ENCODE results near the gene TWSG1.
A peak's percentile ranks its signal among the peaks of the same experiment; 100 is the strongest.
"Not testable (repeated sequence)": the region's sequence is repeated elsewhere in the genome, so short reads cannot be mapped to it uniquely, and the experiment has no call there.

Gene TWSG1

DNA sequence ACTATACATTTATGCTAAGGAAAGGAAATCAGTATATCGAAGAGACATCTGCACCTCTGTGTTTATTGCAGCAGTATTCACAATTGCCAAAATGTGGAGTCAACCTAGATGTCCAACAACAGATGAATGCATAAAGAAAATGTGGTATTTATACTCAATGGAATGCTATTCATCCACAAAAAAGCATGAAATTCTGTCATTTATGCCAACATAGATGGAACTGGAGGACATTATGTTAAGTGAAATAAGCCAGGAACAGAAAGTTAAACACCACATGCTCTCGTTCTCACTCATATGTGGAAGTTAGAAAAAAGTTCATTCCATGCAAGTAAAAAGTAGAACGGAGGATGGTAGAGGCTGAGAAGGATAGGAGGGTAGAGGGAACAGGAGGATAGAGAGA, 59.5 kb downstream of the TWSG1 start:
- DNase-seq, result no peak

DNA sequence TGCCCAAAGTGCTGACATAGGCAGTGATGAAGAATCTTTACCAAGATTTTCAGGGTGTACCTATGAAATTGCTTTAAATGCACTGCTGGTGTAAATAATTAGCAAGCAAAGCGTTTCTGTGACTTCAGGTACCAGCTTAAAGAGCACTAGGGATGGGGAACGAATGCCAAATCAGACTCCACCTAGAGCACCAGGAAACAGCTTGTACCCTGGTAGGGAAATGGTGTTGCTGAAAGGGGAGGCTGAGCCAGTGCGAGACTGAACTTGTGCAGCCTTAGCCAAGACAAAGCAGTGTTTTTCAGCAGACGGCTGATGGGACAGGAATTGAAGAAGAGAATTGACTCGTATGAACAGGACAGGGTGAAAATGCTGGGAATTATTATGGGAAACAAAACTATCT, 65.6 kb downstream of the TWSG1 start:
- DNase-seq, result no peak

DNA sequence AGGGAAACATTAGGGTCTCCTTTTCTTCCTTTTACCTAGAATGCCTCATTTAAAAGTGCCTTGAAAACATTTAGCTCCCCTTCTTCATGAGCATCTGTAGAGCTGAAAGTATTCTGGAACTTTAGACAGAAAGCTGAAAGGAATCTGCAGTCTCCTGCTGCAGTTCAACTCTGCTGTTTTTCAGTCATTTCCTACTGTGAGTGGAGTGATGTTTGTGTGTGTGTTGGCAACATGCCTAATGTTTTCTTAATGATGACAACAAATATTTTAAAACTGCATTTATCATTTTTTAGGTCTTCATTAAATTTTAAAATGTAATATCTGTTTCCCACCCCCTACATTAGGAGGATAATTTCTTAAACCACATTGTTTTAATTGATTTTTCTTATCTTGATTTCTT, 66.6 kb downstream of the TWSG1 start:
- no peak for DNase-seq

DNA sequence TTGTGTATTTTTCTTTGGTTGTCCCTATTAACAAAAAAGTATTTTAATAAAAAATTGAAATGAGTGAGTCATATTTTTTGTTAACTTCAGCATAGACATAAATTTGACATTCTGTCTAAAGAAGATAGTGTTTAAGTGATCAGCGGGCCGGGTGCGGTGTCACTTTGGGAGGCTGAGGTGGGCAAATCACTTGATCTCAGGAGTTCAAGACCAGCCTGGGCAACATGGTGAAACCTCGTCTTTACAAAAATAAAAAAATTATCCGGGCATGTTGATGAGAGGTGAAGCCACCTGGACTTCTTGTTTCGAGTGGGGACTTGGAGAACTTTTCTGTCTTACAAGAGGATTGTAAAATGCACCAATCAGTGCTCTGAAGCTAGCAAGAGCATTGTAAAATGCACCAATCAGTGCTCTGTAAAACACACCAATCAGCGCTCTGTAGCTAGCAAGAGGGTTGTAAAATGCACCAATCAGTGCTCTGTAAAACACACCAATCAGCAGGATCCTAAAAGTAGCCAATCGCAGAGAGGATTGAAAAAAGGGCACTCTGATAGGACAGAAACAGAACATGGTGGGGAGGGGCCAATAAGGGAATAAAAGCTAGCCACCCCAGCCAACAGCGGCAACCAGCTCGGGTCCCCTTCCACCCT, 67.9 kb downstream of the TWSG1 start:
- not testable (repeated sequence) for DNase-seq

DNA sequence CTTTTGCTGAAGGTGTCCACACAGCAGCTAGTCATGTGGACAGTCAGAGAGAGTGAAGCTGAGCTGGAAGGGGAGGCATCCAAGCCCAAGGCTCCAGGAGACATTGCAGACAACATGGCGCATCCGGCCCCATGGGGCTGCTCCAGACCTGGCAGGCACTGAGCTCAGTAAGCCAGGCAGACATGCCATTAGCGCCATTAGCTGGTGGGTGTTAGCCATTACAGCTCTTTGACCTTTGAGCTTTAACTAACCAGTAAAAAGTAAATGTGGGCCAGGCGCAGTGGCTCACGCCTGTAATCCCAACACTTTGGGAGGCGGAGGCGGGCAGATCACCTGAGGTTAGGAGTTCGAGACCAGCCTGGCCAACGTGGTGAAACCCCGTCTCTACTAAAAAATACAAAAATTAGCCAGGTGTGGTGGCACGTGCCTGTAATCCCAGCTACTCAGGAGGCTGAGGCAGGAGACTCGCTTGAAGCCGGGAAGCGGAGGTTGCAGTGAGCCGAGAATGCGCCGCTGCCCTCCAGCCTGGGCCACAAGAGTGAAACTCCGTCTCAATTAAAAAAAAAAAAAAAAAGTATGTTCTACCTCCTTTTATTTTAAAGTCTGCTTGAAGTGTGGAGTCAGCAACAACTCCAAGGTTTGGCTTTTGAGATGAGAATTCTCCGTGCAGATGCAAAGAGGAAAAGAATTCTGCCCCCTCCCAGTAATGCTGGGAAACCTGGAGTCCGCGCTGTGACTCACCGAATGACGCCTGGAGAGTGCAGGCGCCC, 69.4 kb downstream of the TWSG1 start:
- no peak for DNase-seq

DNA sequence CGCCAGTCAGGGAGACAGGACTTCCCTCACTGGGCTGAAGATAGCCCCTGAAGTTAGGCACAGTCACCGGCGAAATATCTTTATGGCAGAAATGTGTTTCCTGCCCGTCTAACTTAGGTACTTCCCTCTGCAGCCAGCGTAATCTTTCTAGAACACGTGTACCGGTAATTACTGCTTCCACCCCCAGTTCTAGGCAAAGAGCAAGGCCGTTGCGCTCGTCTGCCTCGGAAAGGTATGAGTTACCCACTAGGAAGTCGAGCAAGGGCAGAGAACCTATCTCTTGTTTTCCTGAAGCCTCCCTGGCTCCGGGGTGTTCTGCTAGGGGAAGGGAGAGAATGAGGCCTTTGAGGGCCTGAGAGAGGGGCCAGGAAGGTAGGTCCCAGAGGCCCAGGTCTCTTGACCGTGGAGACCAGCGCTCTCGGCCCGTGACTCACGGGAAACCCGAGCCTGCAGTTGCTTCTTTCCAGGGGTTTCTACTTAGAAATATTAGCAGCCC, 70.0 kb downstream of the TWSG1 start:
- DNase-seq, result peak; percentile 31

DNA sequence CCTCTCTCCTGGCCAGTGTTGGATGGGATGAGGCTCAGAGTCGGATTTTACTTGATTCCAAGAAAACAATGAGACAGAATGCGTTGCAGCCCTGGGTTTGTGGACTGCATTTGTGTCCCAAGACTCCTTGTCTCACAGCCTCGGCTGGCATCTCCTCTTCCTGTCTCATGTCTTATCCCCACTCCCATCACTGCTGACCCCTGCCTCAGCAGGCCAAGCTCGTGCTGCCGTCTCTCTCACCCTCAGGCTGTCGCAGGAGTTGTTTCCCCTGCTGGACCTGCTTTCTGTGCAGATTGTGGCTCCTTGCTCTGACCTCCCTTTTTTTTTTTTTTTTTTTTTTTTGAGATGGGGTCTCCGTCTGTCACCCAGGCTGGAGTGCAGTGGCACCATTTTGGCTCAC, 70.6 kb downstream of the TWSG1 start:
- no peak for DNase-seq

DNA sequence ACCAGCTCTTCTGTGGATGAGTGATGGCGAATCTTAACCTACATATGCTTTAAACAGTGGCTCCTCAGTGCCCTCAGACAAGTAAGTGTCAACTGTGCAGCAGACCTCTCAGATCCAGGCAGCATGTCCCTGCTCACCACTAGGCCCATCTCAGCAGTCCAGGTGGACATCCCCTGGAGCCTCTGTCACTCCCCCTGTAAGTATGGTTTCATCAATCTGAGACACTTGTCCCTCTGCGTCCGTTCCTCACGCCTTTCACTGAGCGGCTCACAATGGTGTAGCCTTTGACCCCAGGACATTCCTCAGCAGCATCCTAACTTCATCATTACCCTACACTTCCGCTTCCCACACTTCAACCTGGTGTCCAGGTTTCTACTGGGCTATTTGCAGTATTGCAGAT, 71.4 kb downstream of the TWSG1 start:
- no peak for DNase-seq

DNA sequence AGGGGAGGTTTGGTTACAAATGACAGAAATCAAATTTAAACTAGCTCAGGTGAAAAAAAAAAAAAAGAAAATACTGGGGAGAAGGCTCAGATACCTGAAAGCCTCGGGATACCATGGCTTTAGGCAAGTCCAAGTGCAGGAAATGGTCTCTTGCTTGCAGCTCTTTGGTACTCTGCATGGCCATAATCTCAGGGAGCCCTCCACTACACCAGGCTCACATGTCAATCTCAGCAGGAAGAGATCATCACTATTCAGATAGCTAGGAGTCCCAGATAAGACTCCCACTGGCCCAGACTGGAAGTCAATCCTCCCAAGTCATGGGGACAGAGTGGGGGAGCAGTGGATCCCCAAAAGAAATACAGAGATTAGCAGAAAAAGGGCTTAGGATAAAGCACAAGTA, 75.9 kb downstream of the TWSG1 start:
- DNase-seq, result no peak

DNA sequence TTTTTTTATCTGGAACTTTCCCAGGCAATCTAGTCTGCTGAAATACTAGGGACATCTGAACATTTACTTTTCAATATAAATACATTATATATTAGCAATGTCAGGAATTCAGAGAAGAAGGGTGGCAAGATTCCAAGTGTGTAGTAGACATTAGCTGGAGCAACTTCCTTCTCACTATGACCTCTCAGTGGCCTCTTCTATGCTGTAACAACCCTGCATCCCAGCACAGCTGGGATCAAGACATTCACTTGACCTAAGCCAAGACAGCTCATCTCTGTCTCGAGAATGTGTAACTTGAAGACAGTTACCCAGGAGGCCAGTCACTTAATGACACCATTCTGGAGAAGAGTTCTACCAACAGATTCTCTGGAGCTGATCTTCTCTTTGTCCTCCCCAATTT, 79.0 kb downstream of the TWSG1 start:
- DNase-seq, result no peak

DNA sequence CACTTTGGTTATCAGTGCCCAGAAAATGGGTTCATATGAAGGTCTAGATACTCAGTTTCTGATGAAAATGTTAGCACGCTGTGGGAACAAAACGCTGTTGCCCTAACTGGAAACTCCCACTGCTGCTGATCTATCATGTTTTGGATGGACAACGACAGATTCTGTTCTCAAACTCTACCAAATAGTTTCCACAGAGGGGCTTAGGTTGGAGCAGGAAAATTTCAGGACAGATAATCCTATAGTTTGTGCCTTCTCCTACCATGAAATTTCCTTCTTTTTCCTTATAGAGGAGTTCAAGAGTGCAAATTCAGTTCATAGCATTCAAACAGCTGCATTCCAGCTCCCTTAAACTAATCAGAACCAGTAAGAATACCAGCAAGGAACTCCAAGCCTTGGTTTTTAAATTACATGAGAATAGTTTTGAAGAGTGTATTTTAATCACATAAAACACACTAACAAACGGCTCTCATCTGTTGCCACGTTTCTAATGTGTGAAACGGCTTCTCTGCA, 82.0 kb downstream of the TWSG1 start:
- DNase-seq, result no peak

DNA sequence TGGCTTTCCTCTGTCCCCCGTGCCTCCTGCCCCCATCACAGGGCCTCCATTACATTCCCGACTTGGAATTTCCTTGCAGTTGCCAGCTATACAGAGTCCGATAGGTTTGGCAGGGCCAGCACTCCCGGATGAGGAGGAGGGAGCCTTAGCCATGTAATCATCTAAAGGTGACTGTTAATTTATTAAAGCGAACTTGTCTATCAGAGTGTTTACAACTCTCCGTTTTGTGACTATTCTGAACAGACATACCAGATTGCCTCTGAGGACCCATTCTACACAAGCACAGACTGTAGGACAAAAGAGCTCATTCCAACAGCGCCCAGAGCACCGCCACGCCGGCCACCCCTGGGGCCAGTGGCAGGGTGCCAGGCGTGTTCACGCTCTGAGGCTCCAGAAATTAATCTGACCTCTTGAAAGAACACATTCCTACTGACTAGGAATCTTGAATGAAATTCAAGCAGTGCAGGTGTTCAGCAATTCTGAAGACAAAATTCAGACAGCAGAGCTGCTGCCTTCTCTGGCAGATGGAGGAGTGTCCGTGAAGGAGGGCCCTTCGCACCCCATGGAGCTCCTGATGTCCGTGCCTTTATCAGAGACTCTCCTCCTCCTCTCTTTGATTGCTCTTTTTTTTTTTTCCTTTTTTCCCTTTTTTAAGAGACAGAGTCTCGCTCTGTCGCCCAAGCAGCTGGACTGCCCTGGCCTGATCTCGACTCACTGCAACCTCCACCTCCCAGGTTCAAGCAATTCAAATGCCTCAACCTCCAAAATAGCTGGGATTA, 82.7 kb downstream of the TWSG1 start:
- DNase-seq, result no peak

DNA sequence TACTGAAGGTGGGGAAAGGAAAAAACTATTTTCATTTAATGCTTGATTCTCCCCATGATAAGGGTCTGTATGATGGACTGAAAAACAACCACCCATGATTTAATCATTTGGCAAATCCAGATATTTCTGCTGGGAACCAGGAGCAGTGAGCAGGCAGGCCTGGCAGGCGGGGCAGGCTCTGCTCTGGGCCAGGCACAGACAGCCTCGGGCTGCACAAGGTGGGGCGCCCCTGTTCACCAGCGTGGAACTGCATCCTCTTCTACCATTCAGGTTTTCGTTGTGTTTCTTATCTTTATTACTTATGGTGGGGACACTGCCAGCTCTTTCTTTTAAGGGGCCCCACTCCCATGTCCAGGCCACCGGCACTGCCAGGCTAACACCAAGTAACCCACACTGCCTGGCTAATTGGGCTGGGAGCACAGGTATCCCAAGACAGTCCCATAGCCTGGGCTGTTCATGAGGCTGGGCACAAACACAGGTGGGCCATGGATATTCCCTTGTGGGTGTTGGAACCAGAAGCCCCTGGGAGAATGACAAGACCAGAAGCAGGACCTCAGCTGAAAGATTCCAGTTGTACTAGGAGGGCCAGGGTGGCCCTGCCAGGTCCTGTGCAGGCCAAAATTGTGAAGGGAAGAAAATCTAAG, 83.6 kb downstream of the TWSG1 start:
- DNase-seq, result no peak

DNA sequence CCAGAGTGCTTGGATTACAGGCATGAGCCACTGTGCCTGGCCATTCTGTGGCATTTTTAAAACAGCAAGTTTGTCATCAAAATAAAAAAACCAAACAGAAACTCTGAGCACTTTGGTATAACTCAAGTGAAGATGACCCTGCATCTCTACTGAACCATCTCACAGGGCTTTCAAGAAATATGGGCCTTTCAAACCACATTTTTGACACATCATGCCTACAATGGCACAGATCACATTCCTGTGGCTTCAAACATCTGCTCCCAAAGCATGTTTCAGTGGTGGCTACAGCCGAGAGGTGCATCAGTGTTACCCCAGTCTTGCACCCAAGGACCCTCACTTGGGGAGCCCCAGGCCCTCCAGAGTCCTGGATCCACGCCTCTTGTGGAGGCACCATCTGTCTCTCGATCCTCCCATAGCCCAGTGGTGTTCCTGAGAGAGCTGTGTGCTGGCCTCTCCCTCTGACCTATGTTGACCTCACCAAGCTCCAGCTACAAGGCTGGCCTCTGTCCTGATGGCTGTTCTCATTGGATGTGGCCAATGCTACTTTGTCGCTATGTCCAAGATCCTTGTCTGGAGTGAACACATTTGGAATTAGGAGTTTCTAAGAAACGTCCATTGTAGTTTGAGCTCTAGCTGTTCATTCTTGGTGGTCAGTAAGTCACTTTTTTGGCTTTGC, 85.5 kb downstream of the TWSG1 start:
- DNase-seq, result no peak

DNA sequence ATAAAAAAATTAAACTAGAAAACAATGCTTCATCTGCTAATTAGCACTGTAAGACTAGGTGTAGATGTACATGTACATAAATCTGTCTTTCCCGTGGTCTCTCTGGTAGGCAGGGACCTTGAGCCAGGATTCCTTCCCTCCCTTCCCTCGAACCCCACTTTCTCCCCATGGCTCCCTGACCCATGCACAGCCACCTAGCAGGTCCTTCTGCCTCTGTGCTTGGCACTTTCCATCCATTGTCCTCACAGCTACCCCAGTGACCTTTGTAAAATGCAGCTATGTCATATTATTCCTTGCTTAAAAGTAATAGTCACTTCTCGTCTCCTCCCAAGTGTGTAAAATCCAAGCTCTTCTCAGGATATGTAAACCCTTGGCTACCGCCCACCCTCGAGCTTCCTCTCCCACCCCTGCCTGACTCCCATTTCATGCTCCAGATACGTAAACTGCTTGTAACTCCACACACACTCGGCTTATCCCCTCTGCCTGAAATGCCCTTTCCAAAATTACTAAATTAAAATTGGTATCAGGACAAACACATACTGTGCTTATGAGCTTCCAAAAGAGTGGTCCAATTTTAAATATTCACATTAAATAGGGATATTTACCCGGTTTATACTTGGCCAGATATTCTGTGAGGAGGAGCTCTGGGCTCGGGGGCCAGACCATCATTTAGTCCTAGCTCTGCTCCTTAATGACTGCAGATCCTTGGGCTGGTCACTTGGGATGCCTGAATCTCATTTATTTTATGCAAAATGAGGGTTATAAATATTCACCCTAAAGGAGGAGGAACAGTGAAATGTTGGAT, 86.7 kb downstream of the TWSG1 start:
- no peak for DNase-seq

DNA sequence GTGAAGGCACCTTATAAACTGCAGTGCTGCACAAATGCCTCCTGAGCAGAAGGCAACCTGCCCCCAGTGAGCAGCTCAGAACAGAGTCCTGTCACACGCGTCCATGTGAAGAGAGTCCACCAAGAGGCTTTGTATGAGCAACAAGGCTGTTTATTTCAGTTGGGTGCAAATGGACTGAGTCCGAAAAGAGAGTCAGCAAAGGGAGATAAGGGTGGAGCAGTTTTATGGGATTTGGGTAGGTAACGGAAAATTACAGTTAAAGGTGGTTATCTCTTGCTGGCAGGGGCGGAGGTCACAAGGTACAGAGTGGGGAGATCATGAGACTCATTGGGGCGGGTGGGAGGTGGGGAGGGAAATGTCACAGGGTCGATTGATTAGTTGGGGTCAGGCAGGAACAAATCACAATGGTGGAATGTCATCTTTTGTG, 87.3 kb downstream of the TWSG1 start:
- DNase-seq, result no peak

DNA sequence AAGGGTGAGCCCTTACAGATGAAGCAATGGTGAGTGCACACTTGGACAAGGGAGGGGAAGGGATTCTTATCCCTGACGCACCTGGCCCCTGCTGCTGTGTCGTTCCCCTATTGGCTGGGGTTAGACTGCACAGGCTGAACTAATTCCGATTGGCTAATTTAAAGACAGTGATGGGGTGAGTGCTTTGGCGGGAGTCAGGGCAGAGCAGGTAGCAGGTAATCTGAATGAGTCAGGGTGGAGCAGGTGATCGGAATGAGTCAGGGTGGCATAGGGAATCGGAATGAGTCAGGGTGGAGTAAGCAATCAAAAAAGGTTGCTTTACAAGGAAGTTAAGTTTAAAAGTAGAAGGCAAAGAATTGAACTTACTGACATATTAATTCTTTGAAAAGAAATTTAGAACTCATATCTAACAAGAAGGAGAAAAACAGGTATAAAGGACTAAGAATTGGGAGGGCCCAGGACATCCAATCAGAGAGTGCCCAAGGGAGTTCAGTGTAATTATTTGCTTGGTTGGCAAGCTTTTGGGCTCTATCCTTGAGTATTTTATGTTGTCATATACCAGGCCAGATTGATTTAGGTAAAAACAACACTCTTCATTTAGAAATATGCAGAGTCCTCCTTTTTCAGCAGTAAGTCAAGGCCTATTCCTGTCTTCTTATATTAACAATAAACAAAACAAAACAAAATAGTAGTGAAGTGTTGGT, 88.4 kb downstream of the TWSG1 start:
- DNase-seq, result no peak

DNA sequence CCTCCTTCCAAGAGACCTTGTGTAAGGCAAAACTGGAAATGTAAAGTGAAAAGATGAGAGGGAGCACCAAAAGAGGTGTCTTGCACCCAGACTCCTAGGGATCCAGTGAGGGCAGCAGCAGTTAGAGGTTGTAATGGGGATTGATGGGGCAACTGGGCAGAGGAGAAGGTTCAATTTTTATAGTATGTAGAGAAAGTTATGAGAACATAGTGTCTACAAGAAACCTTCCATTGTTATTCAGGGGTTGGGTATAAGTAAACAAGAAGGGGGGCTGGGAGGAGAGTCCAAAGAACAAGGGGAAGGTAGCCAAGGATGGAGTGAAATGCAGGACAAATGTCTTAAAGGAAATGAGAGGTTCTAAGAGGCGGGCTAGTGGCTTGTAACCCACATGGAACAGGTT, 89.1 kb downstream of the TWSG1 start:
- not testable (repeated sequence) for DNase-seq

DNA sequence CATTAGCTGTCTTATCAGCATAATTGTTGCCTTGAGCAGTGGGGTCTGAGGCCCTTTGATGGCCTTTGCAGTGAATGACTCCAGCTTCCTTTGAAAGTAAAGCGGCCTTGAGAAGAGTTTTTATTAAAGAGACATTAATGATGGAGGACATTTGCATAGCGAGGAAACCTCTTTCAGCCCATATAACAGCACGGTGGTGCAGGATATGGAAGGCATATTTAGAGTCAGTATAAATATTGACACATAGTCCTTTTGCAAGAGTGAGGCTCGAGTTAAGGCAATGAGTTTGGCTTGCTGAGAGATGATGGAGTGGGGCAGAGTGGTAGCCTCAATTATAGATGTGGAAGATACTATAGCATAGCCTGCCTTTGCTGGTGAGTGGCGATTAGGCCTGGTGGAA, 89.7 kb downstream of the TWSG1 start:
- not testable (repeated sequence) for DNase-seq

DNA sequence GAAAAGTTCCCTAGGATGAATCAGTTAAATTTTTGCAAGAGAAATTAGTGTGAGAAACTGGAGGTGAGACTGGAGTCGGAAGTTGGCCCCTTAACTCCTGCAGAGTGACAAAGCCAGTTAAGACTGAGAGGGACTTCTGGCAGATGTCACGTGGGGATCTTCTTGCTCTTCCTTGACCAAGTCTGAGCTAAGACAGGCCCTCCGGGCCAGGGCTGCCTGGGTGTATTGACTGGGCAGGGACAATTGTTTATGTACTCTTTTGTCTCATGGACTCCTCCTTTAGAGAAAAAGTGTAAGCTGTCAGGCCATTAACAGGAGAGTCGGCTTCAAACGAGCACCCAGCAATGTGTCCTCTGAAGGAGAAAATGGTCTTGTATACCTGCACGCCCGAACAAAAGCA, 92.2 kb downstream of the TWSG1 start:
- DNase-seq, result no peak

DNA sequence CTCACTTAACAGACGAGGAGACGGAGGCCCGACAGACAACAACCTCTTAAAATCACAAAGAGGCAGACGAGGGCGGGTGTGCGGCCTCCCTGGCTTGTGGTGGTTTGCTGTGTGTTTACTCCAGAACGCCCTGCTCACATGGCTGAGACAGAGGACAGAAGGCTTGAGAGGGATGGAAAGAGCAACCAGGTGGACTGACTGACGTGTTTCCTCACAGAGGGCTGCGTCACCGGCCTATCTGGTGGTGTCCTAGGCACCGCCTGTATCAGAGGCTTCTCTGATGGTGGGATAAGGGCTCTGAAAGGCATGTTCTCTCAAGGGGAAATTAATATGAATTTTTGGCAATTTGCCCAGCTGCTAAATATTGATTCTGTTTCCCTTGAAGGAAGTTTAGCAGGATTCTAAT, 93.7 kb downstream of the TWSG1 start:
- no peak for DNase-seq
